Astrocyte of the cerebellum (primary cell): Measurements from ENCODE around the gene LBHD2.

ENCODE experiments used
- DNase-seq: peaks from one replicate; pipeline ENCODE4 v3.0.0-alpha.2; 2011; ENCODE audit warnings: low read depth
- H3K4me3 ChIP-seq: 2 replicates; pipeline ENCODE4 v1.5.1; 2011; ENCODE audit warnings: mild to moderate bottlenecking, low read depth, low read length, moderate library complexity
- CTCF ChIP-seq: IDR thresholded peaks from 2 replicates; pipeline ENCODE4 v1.5.1; 2012; ENCODE audit warnings: low read length, low read depth, moderate library complexity, mild to moderate bottlenecking; ENCODE audit errors: missing control alignments
- in situ Hi-C: cut with HindIII; loops from 2 replicates; pipeline ENCODE4 v1.10.0; 2017; ENCODE audit warnings: low sequenced_read_pairs

Gene LBHD2

GRCh38 chr14:103104389-103104653 is 20.3 kb downstream of the LBHD2 start:
- H3K4me3 ChIP-seq, result no peak overlapping the region

GRCh38 chr14:103104654-103105452 is 20.8 kb downstream of the LBHD2 start:
- in situ Hi-C loops, result no loop called here

More at GRCh38 chr14:103104389-103104653, 20.3 kb downstream of the LBHD2 start:
- no peak for DNase-seq
- in situ Hi-C loops, result no loop called here
- TF ChIP-seq CTCF, result no peak

GRCh38 chr14:103105580-103106150 is 21.7 kb downstream of the LBHD2 start:
- in situ Hi-C loops, result no loop called here
- DNase-seq, result no peak
- H3K4me3 ChIP-seq, result no peak overlapping the region
- TF ChIP-seq CTCF, result no peak

More at GRCh38 chr14:103104654-103105452, 20.8 kb downstream of the LBHD2 start:
- no peak overlapping the region for H3K4me3 ChIP-seq
- no peak for DNase-seq
- peak; percentile 96 for TF ChIP-seq CTCF

- no peak overlapping the region for H3K4me3 ChIP-seq
- no peak for TF ChIP-seq CTCF
- no peak for DNase-seq
- in situ Hi-C loops, result no loop called here
These were observed 23.4 kb downstream of the LBHD2 start for GRCh38 chr14:103107455-103107854.

GRCh38 chr14:103107941-103108748 is 24.1 kb downstream of the LBHD2 start:
- no peak for DNase-seq
- in situ Hi-C loops, result no loop called here
- TF ChIP-seq CTCF, result no peak
- H3K4me3 ChIP-seq, result no peak overlapping the region

- no peak for DNase-seq
- TF ChIP-seq CTCF, result no peak
- in situ Hi-C loops, result no loop called here
These were observed 24.8 kb downstream of the LBHD2 start for GRCh38 chr14:103108749-103109207.

More at GRCh38 chr14:103108749-103109207, 24.8 kb downstream of the LBHD2 start:
- H3K4me3 ChIP-seq, result no peak overlapping the region
